CD14-positive monocyte (primary cell): ENCODE data around the gene ZIC2. TPM values are rescaled to one million over a fixed set of nuclear protein-coding genes. Genes with fewer than 3 reads are reported as not detected.

ENCODE experiments used
- DNase-seq, 3 donors: peaks; one replicate each; pipeline ENCODE4 v3.0.0-alpha.2; 2011 to 2022
- H2AFZ ChIP-seq: 2 replicates; pipeline ENCODE4 v1.6.0; 2012; ENCODE audit warnings: mild to moderate bottlenecking, low read depth, low read length, inconsistent platforms; ENCODE audit not compliant: insufficient read depth, poor library complexity, severe bottlenecking
- H3K27ac ChIP-seq, 2 donors: 1 replicate in 1 of 2; 2 replicates in 1 of 2; pipeline ENCODE4 v1.5.1; 2012 to 2013; ENCODE audit warnings: low read length in 2 of 2, control low read depth in 1 of 2, inconsistent platforms in 1 of 2, low read depth in 1 of 2, mild to moderate bottlenecking in 1 of 2
- H3K27me3 ChIP-seq, 2 donors: one replicate each; pipeline versions ENCODE4 v1.6.0 to v1.6.1; 2011 to 2013; ENCODE audit warnings: low read length in 2 of 2; ENCODE audit not compliant: control insufficient read depth in 2 of 2, insufficient read depth in 2 of 2
- H3K36me3 ChIP-seq, 2 donors: replicated peaks in 1 of 2; 1 replicate in 1 of 2; 2 replicates in 1 of 2; pipeline versions ENCODE4 v1.5.1 to v1.6.1; 2012 to 2013; ENCODE audit warnings: low read length in 2 of 2, control low read depth in 1 of 2, inconsistent platforms in 1 of 2, mild to moderate bottlenecking in 1 of 2; ENCODE audit not compliant: insufficient read depth in 2 of 2, control insufficient read depth in 1 of 2
- H3K4me1 ChIP-seq, 2 donors: 1 replicate in 1 of 2; 2 replicates in 1 of 2; pipeline versions ENCODE4 v1.5.1 to v1.6.1; 2012 to 2013; ENCODE audit warnings: low read length in 2 of 2, control low read depth in 1 of 2, inconsistent platforms in 1 of 2, mild to moderate bottlenecking in 1 of 2, moderate library complexity in 1 of 2; ENCODE audit not compliant: insufficient read depth in 2 of 2, control insufficient read depth in 1 of 2
- H3K4me2 ChIP-seq: replicated peaks from 2 replicates; pipeline ENCODE3; 2012; ENCODE audit warnings: low read length, moderate library complexity, mild to moderate bottlenecking; ENCODE audit not compliant: poor library complexity, severe bottlenecking; ENCODE audit errors: extremely low read depth
- H3K4me3 ChIP-seq, 3 experiments: fragments of 200-600 bp in 1 of 3; sonication (generic) in 1 of 3; replicated peaks in 1 of 3; 1 replicate in 2 of 3; 2 replicates in 1 of 3; pipeline ENCODE4 v1.5.1; 2011 to 2013; ENCODE audit warnings: low read length in 3 of 3, mild to moderate bottlenecking in 3 of 3, control low read depth in 2 of 3, low read depth in 2 of 3, inconsistent platforms in 1 of 3, moderate library complexity in 1 of 3
- H3K79me2 ChIP-seq: 2 replicates; pipeline ENCODE4 v1.6.0; 2012; ENCODE audit warnings: mild to moderate bottlenecking, control low read depth, inconsistent platforms, low read length, moderate library complexity; ENCODE audit not compliant: insufficient read depth
- H3K9ac ChIP-seq: 2 replicates; pipeline ENCODE4 v1.6.0; 2017; ENCODE audit warnings: low read length, mild to moderate bottlenecking; ENCODE audit not compliant: insufficient read depth, poor library complexity, severe bottlenecking
- H3K9me3 ChIP-seq, 2 donors: replicated peaks in 1 of 2; 1 replicate in 1 of 2; 2 replicates in 1 of 2; pipeline versions ENCODE4 v1.5.1 to v1.6.1; 2012 to 2013; ENCODE audit warnings: low read length in 2 of 2, control low read depth in 1 of 2; ENCODE audit not compliant: control insufficient read depth in 1 of 2, insufficient read depth in 1 of 2
- H4K20me1 ChIP-seq: 2 replicates; pipeline ENCODE4 v1.6.0; 2012; ENCODE audit warnings: mild to moderate bottlenecking, low read length, control low read depth, moderate library complexity; ENCODE audit not compliant: insufficient read depth
- H3K27ac Mint-ChIP-seq, 7 donors: one replicate each; pipeline ENCODE4 v1.8.0; 2020; ENCODE audit warnings: mild to moderate bottlenecking in 7 of 7, mixed read lengths in 7 of 7, moderate library complexity in 6 of 7, inconsistent platforms in 2 of 7
- H3K27me3 Mint-ChIP-seq, 3 donors: one replicate each; pipeline ENCODE4 v1.8.0; 2021 to 2022; ENCODE audit warnings: low read depth in 3 of 3, mild to moderate bottlenecking in 3 of 3, mixed read lengths in 3 of 3, moderate library complexity in 3 of 3, inconsistent platforms in 1 of 3
- H3K36me3 Mint-ChIP-seq, 2 donors: one replicate each; pipeline ENCODE4 v1.8.0; 2020; ENCODE audit warnings: mixed read lengths in 2 of 2, inconsistent platforms in 1 of 2, mild to moderate bottlenecking in 1 of 2
- H3K4me1 Mint-ChIP-seq: one replicate; pipeline ENCODE4 v1.8.0; 2020; ENCODE audit warnings: mild to moderate bottlenecking, mixed read lengths
- H3K4me3 Mint-ChIP-seq, 2 donors: one replicate each; pipeline ENCODE4 v1.8.0; 2020; ENCODE audit warnings: mild to moderate bottlenecking in 2 of 2, mixed read lengths in 2 of 2, moderate library complexity in 1 of 2
- H3K9me3 Mint-ChIP-seq, 7 donors: one replicate each; pipeline ENCODE4 v1.8.0; 2020 to 2022; ENCODE audit warnings: mixed read lengths in 7 of 7, mild to moderate bottlenecking in 6 of 7, moderate library complexity in 6 of 7, inconsistent platforms in 2 of 7
- WGBS: methylation state at CpG from one replicate; pipeline ENCODE4 v1.1.5; 2013; ENCODE audit warnings: missing lambda C conversion rate; ENCODE audit not compliant: insufficient coverage; 5-methylcytosine and 5-hydroxymethylcytosine counted together
- intact Hi-C, 2 donors: fragments of 100-400 bp; cut with micrococcal nuclease; formaldehyde crosslinking; loops; one replicate each; pipeline versions ENCODE4 v1.15.0 to v1.15.1; 2023
- polyA plus RNA-seq, 3 donors: library from polyadenylated mRNA; depleted of rRNA in 1 of 3; unstranded in 2 of 3; stranded (reverse) in 1 of 3; fragments of 300-500 nt in 2 of 3; fragments of >200 nt in 1 of 3; fragmentation: Illumina TruSeq in 2 of 3; gene quantifications; 1 replicate in 2 of 3; 2 replicates in 1 of 3; pipeline ENCODE4 v1.2.3, GENCODE V29; 2012 to 2021
- TF ChIP-seq, protein P1 (sequence below): fragments of 200-600 bp; IDR thresholded peaks from one replicate; pipeline ENCODE4 v1.8.0; 2022; ENCODE audit warnings: antibody characterized with exemption, mild to moderate bottlenecking

The ZIC2 gene
- polyA plus RNA-seq, 3 donors = not detected

GRCh38 chr13:99997702-99998214, 16.2 kb downstream of the ZIC2 start:
- H3K4me3 Mint-ChIP-seq = peak overlapping the region in 1 of 2 donors; percentile 75
- Histone ChIP-seq H3K4me2 (no peak overlapping the region), H2AFZ (no peak overlapping the region), H3K36me3 (no peaks in the 10 kb centered on the region), H4K20me1 (no peaks in the 10 kb centered on the region), H3K4me1 (peaks cover 0 to 3% of the 10 kb centered on the region in 2 donors), H3K79me2 (no peaks in the 10 kb centered on the region), H3K27me3 (peaks cover 63 to 82% of the 10 kb centered on the region in 2 donors), H3K27ac (no peak overlapping the region), H3K4me3 (no peak overlapping the region), H3K9ac (no peak overlapping the region), H3K9me3 (peaks cover 6 to 29% of the 10 kb centered on the region in 2 donors)
- TF ChIP-seq, protein P1, sequence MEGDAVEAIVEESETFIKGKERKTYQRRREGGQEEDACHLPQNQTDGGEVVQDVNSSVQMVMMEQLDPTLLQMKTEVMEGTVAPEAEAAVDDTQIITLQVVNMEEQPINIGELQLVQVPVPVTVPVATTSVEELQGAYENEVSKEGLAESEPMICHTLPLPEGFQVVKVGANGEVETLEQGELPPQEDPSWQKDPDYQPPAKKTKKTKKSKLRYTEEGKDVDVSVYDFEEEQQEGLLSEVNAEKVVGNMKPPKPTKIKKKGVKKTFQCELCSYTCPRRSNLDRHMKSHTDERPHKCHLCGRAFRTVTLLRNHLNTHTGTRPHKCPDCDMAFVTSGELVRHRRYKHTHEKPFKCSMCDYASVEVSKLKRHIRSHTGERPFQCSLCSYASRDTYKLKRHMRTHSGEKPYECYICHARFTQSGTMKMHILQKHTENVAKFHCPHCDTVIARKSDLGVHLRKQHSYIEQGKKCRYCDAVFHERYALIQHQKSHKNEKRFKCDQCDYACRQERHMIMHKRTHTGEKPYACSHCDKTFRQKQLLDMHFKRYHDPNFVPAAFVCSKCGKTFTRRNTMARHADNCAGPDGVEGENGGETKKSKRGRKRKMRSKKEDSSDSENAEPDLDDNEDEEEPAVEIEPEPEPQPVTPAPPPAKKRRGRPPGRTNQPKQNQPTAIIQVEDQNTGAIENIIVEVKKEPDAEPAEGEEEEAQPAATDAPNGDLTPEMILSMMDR = no peak
- H3K9me3 Mint-ChIP-seq = peaks cover 0 to 28% (median 6%) of the 10 kb centered on the region in 7 donors
- intact Hi-C loops = no loop called here
- H3K27me3 Mint-ChIP-seq = peaks cover 84 to 93% (median 86%) of the 10 kb centered on the region in 3 donors
- no peak for DNase-seq
- peaks cover 3 to 8% of the 10 kb centered on the region in 2 donors for H3K36me3 Mint-ChIP-seq
- H3K4me1 Mint-ChIP-seq = peaks cover 8% of the 10 kb centered on the region
- WGBS = 28% methylated on average over 24 of the region's 40 CpGs
- H3K27ac Mint-ChIP-seq = no peak overlapping the region

DNA sequence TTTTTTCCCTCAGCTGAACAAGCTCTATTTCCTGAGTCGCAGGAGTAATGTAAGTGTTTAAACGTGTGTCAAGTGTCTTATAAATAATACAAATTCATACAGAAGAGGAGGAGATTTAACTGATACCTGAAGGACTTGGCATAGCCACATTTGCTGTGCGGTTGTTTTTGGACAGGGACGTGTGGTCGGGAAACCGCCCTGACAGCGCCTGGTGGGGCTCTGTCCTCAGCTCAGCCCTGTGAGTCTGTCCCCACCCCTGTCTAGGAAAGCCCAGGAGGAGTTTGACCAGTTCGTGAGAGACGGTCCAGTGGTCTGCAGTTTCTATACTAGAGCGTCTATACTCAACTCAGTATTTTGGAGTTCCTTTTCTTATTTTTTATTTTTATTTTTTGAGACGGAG, 16.7 kb downstream of the ZIC2 start:
- Mint-ChIP-seq H3K27me3 (peaks cover 81 to 93% (median 82%) of the 10 kb centered on the region in 3 donors), H3K9me3 (peaks cover 0 to 27% (median 6%) of the 10 kb centered on the region in 7 donors), H3K36me3 (peaks cover 3 to 8% of the 10 kb centered on the region in 2 donors), H3K4me3 (peak overlapping the region in 1 of 2 donors; percentile 75), H3K4me1 (peaks cover 8% of the 10 kb centered on the region), H3K27ac (no peak overlapping the region)
- Histone ChIP-seq H3K4me1 (peaks cover 0 to 3% of the 10 kb centered on the region in 2 donors), H3K36me3 (no peaks in the 10 kb centered on the region), H3K9ac (no peak overlapping the region), H3K79me2 (no peaks in the 10 kb centered on the region), H3K27me3 (peaks cover 59 to 80% of the 10 kb centered on the region in 2 donors), H3K9me3 (peaks cover 6 to 29% of the 10 kb centered on the region in 2 donors), H3K4me2 (no peak overlapping the region), H3K27ac (no peak overlapping the region), H4K20me1 (no peaks in the 10 kb centered on the region), H2AFZ (no peak overlapping the region), H3K4me3 (no peak overlapping the region)
- no peak for DNase-seq
- TF ChIP-seq, protein P1 = no peak
- WGBS = 84% methylated on average over 5 of the region's 11 CpGs
- intact Hi-C loops = no loop called here
